IPS DF 4.7 (cell line): ENCODE data around the gene PRR20D.
"Not testable (repeated sequence)": the region's sequence is repeated elsewhere in the genome, so short reads cannot be mapped to it uniquely, and the experiment has no call there.

Source experiments
- DNase-seq: peaks from one replicate; pipeline ENCODE4 v3.0.0-alpha.2; 2013; ENCODE audit warnings: low spot score; ENCODE audit errors: extremely low read depth

Gene PRR20D

DNA sequence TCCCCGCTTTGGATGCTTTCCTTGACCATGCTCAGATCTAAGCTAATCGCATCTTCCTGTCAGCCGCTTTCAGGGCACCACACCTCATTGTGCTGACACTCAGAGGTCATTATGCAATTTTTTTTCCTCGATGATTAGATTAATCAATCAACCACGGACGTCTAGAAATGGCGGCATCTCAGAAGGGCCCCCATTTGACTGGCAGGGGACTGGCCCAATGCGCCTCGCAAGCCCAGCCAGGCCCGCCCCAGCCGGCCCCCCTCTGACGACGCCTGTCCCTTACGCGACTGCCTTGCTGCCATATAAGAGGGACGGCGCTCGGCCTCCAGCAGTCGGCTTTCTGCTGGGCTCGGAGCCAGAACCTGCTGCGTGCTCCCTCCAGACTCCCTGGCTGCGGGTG is at the start of gene PRR20D:
Gene PRR20D, plus strand, starts transcription at position 301 of the 400 bp plus-strand sequence. CDS start 387 bp downstream, outside the sequence.
- not testable (repeated sequence) for DNase-seq

GRCh38 chr13:57114945-57115344 is 45.5 kb upstream of the PRR20D start:
- DNase-seq = no peak

GRCh38 chr13:57123681-57124080 is 36.8 kb upstream of the PRR20D start:
- no peak for DNase-seq

- no peak for DNase-seq
These were observed 31.5 kb upstream of the PRR20D start for GRCh38 chr13:57128909-57129308.

DNA sequence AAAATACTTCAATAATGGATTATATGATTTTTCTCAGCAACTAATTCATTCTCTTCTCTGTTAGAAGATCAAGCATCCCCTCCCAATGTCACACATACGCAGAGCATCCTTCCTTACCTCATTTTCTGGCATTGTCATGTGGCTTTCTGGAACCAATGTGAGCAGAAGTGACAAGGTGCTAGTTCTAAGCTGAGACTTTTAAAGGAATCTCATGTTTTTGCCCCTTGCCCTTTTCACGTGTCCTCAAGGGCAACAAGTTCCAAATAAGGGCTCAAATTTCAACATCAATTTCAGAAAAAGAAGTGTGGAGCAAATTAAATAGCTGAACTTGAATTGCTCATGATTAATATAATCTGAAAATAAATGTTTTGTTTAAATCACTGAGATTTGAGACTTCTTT is 24.3 kb upstream of the PRR20D start:
- DNase-seq = no peak

DNA sequence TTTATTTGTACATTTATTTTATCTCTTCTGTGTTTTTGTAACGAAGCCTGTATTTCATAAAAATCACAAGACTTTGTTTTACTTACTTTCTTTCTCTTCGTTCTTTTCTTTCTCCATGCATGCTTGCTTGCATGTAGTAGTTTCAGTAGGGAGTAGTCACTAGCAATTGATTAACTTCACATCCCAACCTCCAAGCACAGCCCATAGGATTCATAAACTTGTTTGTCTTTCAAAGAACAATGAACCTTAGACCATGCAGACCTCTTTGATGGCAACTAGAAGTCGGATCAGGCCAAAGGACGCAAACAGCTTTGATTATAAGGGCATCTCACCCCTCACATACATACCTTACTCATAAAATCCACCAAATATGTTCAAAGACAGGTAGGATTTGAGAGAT is 22.8 kb upstream of the PRR20D start:
- DNase-seq = no peak

- DNase-seq = no peak
These were observed 21.4 kb upstream of the PRR20D start for GRCh38 chr13:57138988-57139387.

DNA sequence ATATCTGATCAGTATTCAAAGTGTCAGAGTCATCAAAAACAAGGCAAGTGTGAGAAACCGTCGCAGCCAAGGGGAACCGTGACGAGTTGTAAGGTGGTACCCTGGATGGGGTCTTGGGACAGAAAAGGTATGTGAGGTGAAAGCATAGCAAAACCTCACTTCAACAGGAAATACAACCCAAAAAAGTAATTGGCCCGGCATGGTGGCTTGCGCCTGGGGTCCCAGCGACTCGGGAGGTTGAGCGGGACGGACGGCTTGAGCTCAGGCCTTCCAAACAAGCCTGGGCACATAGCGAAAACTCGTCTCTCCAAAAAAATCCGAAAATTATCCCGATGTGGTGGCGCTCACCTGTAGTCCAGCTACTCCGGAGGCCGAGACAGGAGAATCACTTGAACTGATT is 20.7 kb upstream of the PRR20D start:
- not testable (repeated sequence) for DNase-seq

DNA sequence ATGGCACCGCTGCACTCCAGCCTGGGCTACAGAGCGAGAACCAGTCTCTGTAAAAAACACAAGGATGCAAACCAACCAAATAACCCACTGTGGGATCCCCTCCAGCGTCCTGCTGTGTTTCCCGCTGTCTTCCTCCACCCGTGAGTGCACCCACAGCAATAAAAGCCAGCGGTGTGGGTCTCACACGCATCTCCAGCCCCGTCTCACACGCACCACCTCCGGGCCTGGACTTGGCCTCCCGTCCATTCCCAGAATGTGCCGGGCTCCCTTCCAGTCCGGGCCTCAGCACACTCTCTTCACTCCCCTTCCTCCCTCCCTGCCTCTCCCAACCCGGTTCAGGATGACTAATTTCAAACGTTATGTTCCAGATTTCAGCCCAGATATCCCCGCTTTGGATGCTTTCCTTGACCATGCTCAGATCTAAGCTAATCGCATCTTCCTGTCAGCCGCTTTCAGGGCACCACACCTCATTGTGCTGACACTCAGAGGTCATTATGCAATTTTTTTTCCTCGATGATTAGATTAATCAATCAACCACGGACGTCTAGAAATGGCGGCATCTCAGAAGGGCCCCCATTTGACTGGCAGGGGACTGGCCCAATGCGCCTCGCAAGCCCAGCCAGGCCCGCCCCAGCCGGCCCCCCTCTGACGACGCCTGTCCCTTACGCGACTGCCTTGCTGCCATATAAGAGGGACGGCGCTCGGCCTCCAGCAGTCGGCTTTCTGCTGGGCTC is 20.0 kb upstream of the PRR20D start, which contains the start of gene PRR20A:
Gene PRR20A, plus strand, starts transcription at position 684 of the 734 bp plus-strand sequence. CDS start 387 bp downstream, outside the sequence.
- DNase-seq = not testable (repeated sequence)

- DNase-seq = not testable (repeated sequence)
These were observed 13.2 kb upstream of the PRR20D start, which contains the start of gene PRR20B for GRCh38 chr13:57147188-57147587. Gene PRR20B, plus strand, starts transcription at chr13:57147488. Its CDS starts 387 bp downstream, at chr13:57147875.

- not testable (repeated sequence) for DNase-seq
These were observed 12.3 kb upstream of the PRR20D start for GRCh38 chr13:57148106-57148505.

GRCh38 chr13:57153761-57154160 is 6.7 kb upstream of the PRR20D start, which contains the start of gene PRR20C:
Gene PRR20C, plus strand, starts transcription at chr13:57154061. Its CDS starts 387 bp downstream, at chr13:57154448.
- DNase-seq = not testable (repeated sequence)

DNA sequence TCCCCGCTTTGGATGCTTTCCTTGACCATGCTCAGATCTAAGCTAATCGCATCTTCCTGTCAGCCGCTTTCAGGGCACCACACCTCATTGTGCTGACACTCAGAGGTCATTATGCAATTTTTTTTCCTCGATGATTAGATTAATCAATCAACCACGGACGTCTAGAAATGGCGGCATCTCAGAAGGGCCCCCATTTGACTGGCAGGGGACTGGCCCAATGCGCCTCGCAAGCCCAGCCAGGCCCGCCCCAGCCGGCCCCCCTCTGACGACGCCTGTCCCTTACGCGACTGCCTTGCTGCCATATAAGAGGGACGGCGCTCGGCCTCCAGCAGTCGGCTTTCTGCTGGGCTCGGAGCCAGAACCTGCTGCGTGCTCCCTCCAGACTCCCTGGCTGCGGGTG is 6.5 kb downstream of the PRR20D start, which contains the start of gene PRR20E:
Gene PRR20E, plus strand, starts transcription at position 301 of the 400 bp plus-strand sequence. CDS start 387 bp downstream, outside the sequence.
- not testable (repeated sequence) for DNase-seq

DNA sequence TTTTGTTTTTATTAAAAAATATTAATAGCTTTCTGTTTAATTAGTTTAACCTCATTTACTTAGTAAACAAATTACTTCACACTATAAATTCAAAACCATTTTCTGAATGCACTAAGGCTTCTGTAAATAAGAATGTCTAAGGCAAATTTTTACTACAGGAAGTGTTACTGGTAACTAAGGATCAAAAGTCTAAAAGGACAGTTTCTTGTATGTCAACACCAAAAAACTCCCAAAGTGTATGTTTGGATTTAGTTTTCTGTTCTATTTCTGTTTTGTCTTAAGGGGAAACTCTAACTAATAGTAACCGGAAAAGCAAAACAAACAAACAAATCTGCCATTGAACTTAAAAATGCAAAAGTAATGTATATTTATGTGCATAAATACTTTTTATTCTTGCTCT is 31.2 kb downstream of the PRR20D start:
- no peak for DNase-seq

- no peak for DNase-seq
These were observed 52.6 kb downstream of the PRR20D start for GRCh38 chr13:57212989-57213388.
